Esophagus squamous epithelium (tissue), 5 donors: Measurements from ENCODE around the gene ATXN1. TPM values are rescaled to one million over a fixed set of nuclear protein-coding genes. Genes with fewer than 3 reads are reported as not detected.
"Not testable (repeated sequence)": the region's sequence is repeated elsewhere in the genome, so short reads cannot be mapped to it uniquely, and the experiment has no call there.

ENCODE experiments used
- DNase-seq: peaks from one replicate; lab custom pipeline; 2025; lab: John Stamatoyannopoulos, UW
- H3K27ac ChIP-seq, 4 donors: fragments of 200-600 bp; sonication (generic); one replicate each; pipeline ENCODE4 v1.5.1; 2016 to 2019; ENCODE audit warnings: mild to moderate bottlenecking in 1 of 4
- H3K27me3 ChIP-seq, 4 donors: fragments of 200-600 bp; sonication (generic); 1 replicate in 3 of 4; 2 replicates in 1 of 4; pipeline versions ENCODE4 v1.5.1 to v1.6.0; 2017 to 2021; ENCODE audit warnings: antibody characterized with exemption in 1 of 4
- H3K36me3 ChIP-seq, 3 donors: fragments of 200-600 bp; sonication (generic); one replicate each; pipeline ENCODE4 v1.5.1; 2016 to 2019
- H3K4me1 ChIP-seq, 3 donors: fragments of 200-600 bp; sonication (generic); one replicate each; pipeline ENCODE4 v1.5.1; 2017 to 2019
- H3K4me3 ChIP-seq, 4 donors: fragments of 200-600 bp; sonication (generic); 1 replicate in 3 of 4; 2 replicates in 1 of 4; pipeline ENCODE4 v1.5.1; 2016 to 2019; ENCODE audit warnings: mild to moderate bottlenecking in 2 of 4, moderate library complexity in 1 of 4
- H3K9me3 ChIP-seq, 3 donors: fragments of 200-600 bp; sonication (generic); one replicate each; pipeline ENCODE4 v1.5.1; 2016 to 2019
- POLR2A ChIP-seq, 4 donors: fragments of 450-650 bp; IDR thresholded peaks; one replicate each; pipeline ENCODE4 v1.6.1; 2017; ENCODE audit warnings: antibody characterized with exemption in 4 of 4, mild to moderate bottlenecking in 4 of 4, moderate library complexity in 3 of 4
- WGBS, 2 donors: methylation state at CpG; one replicate each; pipeline ENCODE4 v1.1.5; 2018; 5-methylcytosine and 5-hydroxymethylcytosine counted together
- intact Hi-C: fragments of 100-400 bp; cut with DNase I; formaldehyde crosslinking; loops from one replicate; pipeline ENCODE4 v1.15.0; 2022
- total RNA-seq, 4 donors: library from RNA; depleted of rRNA; stranded (reverse); fragments of >200 nt; gene quantifications; one replicate each; pipeline ENCODE4 v1.1.0, GENCODE V29; 2016
- TF ChIP-seq, protein P1 (sequence below), 6 experiments: fragments of 450-650 bp in 4 of 6; fragments of 200-600 bp in 2 of 6; sonication (generic) in 2 of 6; IDR thresholded peaks; one replicate each; pipeline ENCODE4 v1.5.1; 2016 to 2019; ENCODE audit warnings: antibody characterized with exemption in 6 of 6, mild to moderate bottlenecking in 4 of 6, moderate library complexity in 4 of 6
- donor health status: DM: yes; HTN: yes; CAD: no.

Gene ATXN1
- total RNA-seq, 4 donors from 2014 or later: 17.5 to 50.5 (median 28.5) TPM

DNA sequence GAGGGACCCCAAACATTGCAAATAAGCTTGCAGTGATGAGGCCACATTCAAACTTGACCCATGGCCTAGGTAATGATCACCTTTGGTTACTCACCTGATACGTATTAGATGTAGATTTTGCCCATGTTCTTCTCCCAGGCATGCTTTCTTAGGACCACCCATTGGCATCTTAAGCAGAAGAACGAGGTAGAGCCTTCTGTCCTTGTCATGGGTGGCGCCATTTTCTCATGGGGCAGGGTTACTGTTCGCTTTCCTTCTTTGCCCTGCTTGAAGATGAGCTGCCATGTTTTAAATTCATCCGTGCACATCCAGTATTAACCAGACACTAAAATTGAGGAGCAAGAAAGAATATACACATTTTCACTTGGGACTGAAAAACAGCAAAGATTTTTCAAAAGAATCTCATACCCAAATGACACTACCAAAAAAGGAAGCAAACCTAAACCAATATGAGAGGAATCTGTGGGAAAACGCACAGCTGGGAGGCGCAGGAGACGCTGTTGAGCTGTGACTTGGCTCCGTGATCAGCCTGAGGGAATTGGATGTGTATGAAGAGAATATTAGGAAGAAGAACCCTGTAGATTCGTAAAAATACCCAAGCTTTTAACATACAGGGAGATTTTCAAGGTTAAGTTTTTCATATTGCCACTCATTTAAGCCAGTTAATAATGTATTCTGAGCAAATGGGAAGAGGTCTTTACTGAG, 486.2 kb downstream of the ATXN1 start:
- DNase-seq: no peak
- no peaks in the 10 kb centered on the region for H3K27me3 ChIP-seq
- intact Hi-C loops: no loop called here
- no peaks in the 10 kb centered on the region for H3K36me3 ChIP-seq
- H3K9me3 ChIP-seq: no peaks in the 10 kb centered on the region
- H3K27ac ChIP-seq: no peak overlapping the region
- WGBS, 2 donors: 91 to 92% methylated on average over 10 of the region's 10 CpGs
- no peak overlapping the region for H3K4me3 ChIP-seq
- peaks cover 6 to 16% (median 9%) of the 10 kb centered on the region in 3 donors for H3K4me1 ChIP-seq
- TF ChIP-seq, protein P1, sequence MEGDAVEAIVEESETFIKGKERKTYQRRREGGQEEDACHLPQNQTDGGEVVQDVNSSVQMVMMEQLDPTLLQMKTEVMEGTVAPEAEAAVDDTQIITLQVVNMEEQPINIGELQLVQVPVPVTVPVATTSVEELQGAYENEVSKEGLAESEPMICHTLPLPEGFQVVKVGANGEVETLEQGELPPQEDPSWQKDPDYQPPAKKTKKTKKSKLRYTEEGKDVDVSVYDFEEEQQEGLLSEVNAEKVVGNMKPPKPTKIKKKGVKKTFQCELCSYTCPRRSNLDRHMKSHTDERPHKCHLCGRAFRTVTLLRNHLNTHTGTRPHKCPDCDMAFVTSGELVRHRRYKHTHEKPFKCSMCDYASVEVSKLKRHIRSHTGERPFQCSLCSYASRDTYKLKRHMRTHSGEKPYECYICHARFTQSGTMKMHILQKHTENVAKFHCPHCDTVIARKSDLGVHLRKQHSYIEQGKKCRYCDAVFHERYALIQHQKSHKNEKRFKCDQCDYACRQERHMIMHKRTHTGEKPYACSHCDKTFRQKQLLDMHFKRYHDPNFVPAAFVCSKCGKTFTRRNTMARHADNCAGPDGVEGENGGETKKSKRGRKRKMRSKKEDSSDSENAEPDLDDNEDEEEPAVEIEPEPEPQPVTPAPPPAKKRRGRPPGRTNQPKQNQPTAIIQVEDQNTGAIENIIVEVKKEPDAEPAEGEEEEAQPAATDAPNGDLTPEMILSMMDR (IDR thresholded peaks at IDR 0.05): no peak
- TF ChIP-seq POLR2A (IDR thresholded peaks at IDR 0.05): no peak

DNA sequence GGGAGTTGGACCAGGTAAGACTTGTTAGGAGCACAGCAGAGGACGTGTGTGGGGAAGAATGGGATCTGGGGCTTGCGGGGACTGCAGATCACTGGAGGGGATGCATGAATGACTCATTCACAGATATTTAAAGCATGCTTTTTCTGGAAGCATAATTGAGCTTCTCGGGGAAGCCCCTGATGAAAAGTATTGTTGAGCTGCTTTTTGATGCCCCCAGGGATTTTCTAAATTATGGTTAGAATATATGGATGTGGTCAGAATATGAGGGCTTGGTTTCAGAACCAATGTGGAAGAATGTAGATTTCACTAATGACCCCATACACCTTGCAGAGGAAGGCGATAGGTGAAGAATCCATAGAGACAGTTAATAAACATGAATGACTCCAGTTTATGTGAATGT, 486.8 kb downstream of the ATXN1 start:
- Histone ChIP-seq H3K4me3 (no peak overlapping the region), H3K27ac (no peak overlapping the region), H3K4me1 (peaks cover 6 to 16% (median 9%) of the 10 kb centered on the region in 3 donors), H3K27me3 (no peaks in the 10 kb centered on the region), H3K36me3 (no peaks in the 10 kb centered on the region), H3K9me3 (no peaks in the 10 kb centered on the region)
- TF ChIP-seq POLR2A (IDR thresholded peaks at IDR 0.05): no peak
- TF ChIP-seq, protein P1 (IDR thresholded peaks at IDR 0.05): no peak
- no peak for DNase-seq
- intact Hi-C loops: no loop called here
- 46 to 69% methylated on average over 4 of the region's 4 CpGs for WGBS, 2 donors

- H3K27me3 ChIP-seq: no peaks in the 10 kb centered on the region
- H3K4me3 ChIP-seq: no peak overlapping the region
- intact Hi-C loops: no loop called here
- no peak for TF ChIP-seq POLR2A (IDR thresholded peaks at IDR 0.05)
- no peak overlapping the region for H3K27ac ChIP-seq
- peaks cover 6 to 14% (median 9%) of the 10 kb centered on the region in 3 donors for H3K4me1 ChIP-seq
- DNase-seq: no peak
- no peaks in the 10 kb centered on the region for H3K36me3 ChIP-seq
- H3K9me3 ChIP-seq: no peaks in the 10 kb centered on the region
- WGBS, 2 donors: 40 to 50% methylated on average over 1 of the region's 1 CpG
Observed at GRCh38 chr6:16273256-16273655, 488.0 kb downstream of the ATXN1 start.

DNA sequence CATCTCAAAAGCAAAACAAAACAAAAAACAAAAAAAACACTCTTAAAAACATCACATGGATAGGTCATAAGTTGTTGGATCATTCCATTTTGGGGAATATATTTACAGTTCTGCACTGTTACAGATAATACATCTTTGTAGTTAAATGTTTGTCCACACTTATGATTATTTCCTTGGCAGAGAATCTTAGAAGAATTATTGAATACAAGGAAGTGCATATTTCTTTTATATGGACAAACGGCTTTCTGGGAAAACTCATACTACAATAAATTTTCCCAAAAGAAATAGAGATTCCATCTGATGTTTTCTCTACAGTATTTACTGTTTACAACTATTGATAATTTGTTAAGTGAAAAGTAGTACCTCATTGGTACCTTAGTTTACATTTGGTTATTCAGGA, 489.1 kb downstream of the ATXN1 start:
- DNase-seq: no peak
- 50 to 57% methylated on average over 1 of the region's 1 CpG for WGBS, 2 donors
- H3K27me3 ChIP-seq: no peaks in the 10 kb centered on the region
- no peak overlapping the region for H3K27ac ChIP-seq
- intact Hi-C loops: no loop called here
- TF ChIP-seq POLR2A (IDR thresholded peaks at IDR 0.05): no peak
- no peak overlapping the region for H3K4me3 ChIP-seq
- H3K9me3 ChIP-seq: no peaks in the 10 kb centered on the region
- peaks cover 0 to 3% (median 0%) of the 10 kb centered on the region in 3 donors for H3K4me1 ChIP-seq
- H3K36me3 ChIP-seq: no peaks in the 10 kb centered on the region

DNA sequence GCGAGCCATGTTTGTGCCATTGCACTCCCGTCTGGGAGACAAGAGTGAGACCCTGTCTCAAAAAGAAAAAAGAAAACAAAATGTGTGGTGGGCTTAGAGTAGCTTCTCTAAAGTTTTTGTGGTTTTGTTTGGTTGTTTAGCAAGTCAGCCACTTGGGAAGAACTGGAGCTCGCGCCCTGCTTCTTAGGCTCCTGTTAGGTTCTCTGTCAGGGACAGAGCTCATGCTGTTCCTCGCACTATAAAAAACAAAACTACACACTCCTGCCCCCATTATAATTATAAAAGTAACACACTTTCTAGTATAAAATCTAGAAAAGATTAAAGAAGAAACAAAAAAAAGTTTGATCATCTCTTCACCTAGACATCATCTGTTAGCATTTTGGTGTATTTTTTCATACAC, 489.8 kb downstream of the ATXN1 start:
- Histone ChIP-seq H3K27me3 (no peaks in the 10 kb centered on the region), H3K9me3 (no peaks in the 10 kb centered on the region), H3K36me3 (no peaks in the 10 kb centered on the region), H3K27ac (no peak overlapping the region), H3K4me3 (no peak overlapping the region), H3K4me1 (no peaks in the 10 kb centered on the region)
- no peak for DNase-seq
- intact Hi-C loops: no loop called here
- TF ChIP-seq, protein P1 (IDR thresholded peaks at IDR 0.05): no peak
- no peak for TF ChIP-seq POLR2A (IDR thresholded peaks at IDR 0.05)
- WGBS, 2 donors: 93% methylated on average over 5 of the region's 5 CpGs

DNA sequence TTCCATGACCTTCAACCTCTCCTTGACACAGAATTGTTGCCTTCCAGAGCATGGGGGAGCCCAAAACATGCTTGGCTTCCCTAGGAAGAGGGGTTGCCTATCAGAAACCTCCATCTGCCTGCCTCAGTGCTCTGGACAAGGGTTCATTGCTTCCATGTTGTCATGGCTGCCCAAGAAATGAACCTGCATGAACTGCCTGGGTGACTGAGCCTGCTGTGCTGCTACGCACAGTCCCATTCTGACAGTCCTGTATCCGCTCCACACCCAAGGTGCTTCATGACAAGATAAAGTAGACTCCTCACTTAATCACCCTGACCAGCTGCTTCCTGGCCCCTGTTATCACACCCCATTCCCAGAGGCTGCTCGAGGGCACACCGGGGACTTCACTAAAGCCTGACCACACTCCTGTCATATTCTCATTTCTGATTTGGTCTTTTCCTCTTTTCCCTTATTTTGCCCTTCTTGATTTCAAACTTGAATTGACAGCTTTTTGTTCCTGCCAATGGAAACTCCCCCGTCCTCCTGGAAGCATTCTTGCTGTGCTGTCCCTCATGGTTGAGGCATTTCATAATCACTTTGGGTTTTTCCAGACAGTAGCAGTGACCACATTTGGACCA, 491.0 kb downstream of the ATXN1 start:
- no peak for DNase-seq
- intact Hi-C loops: no loop called here
- H3K9me3 ChIP-seq: no peaks in the 10 kb centered on the region
- H3K27me3 ChIP-seq: no peaks in the 10 kb centered on the region
- TF ChIP-seq, protein P1 (IDR thresholded peaks at IDR 0.05): no peak
- TF ChIP-seq POLR2A (IDR thresholded peaks at IDR 0.05): no peak
- H3K36me3 ChIP-seq: no peaks in the 10 kb centered on the region
- no peak overlapping the region for H3K4me3 ChIP-seq
- no peak overlapping the region for H3K27ac ChIP-seq
- H3K4me1 ChIP-seq: no peaks in the 10 kb centered on the region
- WGBS, 2 donors: 75 to 87% methylated on average over 4 to 5 of the region's 5 CpGs

- H3K27ac ChIP-seq, H3K36me3 ChIP-seq, H3K4me3 ChIP-seq, DNase-seq, H3K4me1 ChIP-seq, H3K9me3 ChIP-seq, H3K27me3 ChIP-seq, intact Hi-C loops: not testable (repeated sequence)
- 88 to 91% methylated on average over 6 to 7 of the region's 7 CpGs for WGBS, 2 donors
Observed at GRCh38 chr6:16269442-16270070, 491.7 kb downstream of the ATXN1 start.
